Gastroesophageal sphincter (tissue), 3 donors: Measurements from ENCODE around the gene CDK7.

Source experiments
- CTCF ChIP-seq, 4 experiments: fragments of 200-600 bp in 2 of 4; fragments of 450-650 bp in 2 of 4; sonication (generic) in 1 of 4; IDR thresholded peaks; one replicate each; pipeline ENCODE4 v1.5.1; 2017 to 2019; ENCODE audit warnings: antibody characterized with exemption in 4 of 4, mild to moderate bottlenecking in 2 of 4, moderate library complexity in 2 of 4
- EP300 ChIP-seq: sonication (generic); formaldehyde crosslinking; IDR thresholded peaks from one replicate; pipeline ENCODE4 v1.6.1; 2017; ENCODE audit warnings: antibody characterized with exemption, mild to moderate bottlenecking
- POLR2A ChIP-seq, 2 donors: fragments of 450-650 bp; IDR thresholded peaks; one replicate each; pipeline ENCODE4 v1.6.1; 2017; ENCODE audit warnings: antibody characterized with exemption in 2 of 2, mild to moderate bottlenecking in 2 of 2, moderate library complexity in 1 of 2
- POLR2AphosphoS5 ChIP-seq: sonication (generic); formaldehyde crosslinking; IDR thresholded peaks from one replicate; pipeline ENCODE4 v1.6.1; 2017; ENCODE audit warnings: antibody characterized with exemption

GRCh38 chr5:69189162-69190086, 45.3 kb upstream of the CDK7 start, which contains the start of gene CENPH:
- TF ChIP-seq CTCF (IDR thresholded peaks at IDR 0.05) (no peak), POLR2AphosphoS5 (no peak), POLR2A (IDR thresholded peaks at IDR 0.05) (no peak), EP300 (no peak)
